HG02678 (cell line): Measurements from ENCODE around the gene SLC22A17.

Experiments used
- ATAC-seq: cut with Tn5 transposase; IDR thresholded peaks from one replicate; pipeline ENCODE4 v1.9.1; 2021; ENCODE audit warnings: mild to moderate bottlenecking, moderate library complexity; ENCODE audit not compliant: unreplicated experiment

SLC22A17 gene

DNA sequence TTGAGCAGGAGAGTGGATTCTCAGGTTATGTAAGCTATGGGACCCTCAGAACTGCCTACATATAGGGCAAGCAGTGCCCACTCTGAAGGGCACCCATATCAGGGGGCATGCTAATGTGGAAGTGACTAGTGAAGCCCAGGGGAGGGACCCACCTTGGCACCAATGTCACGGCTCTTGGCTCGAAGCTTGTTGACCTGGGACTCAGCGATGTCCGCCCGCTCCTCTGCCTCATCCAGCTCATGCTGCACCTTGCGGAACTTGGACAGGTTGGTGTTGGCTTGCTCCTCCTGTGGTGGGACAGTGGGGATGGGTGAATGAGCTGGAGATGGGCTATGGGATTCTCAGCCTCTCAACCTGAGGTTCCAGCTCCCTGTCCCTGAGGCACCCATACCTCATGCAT is 29.6 kb upstream of the SLC22A17 start:
- no peak for ATAC-seq

DNA sequence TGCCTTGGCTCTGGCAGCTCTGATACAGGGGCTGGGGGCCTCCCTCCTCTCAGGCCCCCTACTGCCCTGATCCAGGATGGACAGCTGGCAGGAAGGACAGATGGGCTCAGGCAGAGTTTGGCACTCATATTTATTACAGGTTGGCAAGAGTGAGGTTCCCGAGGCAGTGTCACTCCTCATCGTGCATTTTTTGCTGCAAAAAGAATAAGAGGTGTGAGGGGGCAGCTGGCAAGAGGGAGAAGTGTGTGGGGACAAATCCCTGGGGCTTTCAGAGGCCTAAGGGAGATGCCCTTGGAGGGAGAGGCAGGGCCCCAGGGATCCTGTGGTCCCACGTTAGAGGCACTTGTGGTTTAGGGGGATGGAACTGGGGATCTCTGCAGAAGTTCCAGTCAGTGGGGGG is 29.2 kb upstream of the SLC22A17 start:
- ATAC-seq = no peak

DNA sequence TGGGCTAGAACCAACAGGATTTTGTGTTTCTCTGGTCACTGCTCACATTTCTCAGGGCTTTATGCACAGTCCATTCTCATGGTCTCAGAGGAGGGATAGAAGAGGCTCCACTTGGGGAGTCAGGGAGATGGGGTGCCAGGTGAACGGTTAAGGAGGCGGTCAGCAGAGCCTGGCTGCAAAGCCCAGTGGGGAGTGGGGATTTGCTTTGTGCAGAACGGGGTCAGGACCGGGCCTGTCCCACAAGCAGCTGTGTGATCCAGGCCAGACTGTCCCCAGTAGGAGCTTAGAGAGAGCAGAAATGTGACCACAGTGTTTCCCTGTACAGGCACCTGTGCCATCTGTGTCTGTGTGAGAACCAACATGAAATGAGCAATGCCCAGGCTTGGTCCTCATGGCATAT is 28.3 kb upstream of the SLC22A17 start:
- ATAC-seq = no peak

DNA sequence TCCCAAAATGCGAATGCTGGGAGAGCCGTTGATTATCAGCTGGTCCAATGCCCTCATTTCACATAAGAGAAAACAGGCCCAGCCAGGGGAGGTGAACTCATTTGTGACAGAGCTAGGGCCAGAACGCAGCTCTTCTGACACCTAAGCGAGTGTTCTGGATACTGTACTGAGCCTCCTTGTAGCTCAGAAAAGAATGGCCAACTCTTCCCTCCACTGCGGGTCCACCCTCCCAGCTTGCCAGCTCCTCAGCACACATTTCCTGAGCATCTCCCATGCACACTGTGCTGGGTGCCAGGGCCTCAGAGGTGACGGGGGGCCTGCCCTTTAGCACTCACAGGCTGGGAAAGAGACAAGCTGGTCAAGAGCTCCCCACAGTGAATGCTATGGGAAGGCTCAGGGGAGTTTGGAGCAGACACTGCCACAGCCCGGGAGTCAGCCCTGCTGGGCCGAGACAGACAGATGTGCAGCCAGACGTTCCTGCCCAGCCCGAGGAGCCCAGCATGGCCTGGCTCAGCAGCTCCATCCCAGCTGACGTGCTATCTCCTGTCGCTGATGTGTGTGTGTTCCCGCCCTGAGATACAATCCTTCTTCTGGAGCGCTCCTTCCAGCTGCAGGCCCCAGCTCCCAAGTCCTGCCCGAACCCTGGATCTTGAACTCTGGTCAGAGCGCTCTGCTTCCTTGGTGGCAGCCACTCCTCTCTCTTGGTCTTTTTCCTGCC is 27.7 kb upstream of the SLC22A17 start:
- ATAC-seq = no peak

DNA sequence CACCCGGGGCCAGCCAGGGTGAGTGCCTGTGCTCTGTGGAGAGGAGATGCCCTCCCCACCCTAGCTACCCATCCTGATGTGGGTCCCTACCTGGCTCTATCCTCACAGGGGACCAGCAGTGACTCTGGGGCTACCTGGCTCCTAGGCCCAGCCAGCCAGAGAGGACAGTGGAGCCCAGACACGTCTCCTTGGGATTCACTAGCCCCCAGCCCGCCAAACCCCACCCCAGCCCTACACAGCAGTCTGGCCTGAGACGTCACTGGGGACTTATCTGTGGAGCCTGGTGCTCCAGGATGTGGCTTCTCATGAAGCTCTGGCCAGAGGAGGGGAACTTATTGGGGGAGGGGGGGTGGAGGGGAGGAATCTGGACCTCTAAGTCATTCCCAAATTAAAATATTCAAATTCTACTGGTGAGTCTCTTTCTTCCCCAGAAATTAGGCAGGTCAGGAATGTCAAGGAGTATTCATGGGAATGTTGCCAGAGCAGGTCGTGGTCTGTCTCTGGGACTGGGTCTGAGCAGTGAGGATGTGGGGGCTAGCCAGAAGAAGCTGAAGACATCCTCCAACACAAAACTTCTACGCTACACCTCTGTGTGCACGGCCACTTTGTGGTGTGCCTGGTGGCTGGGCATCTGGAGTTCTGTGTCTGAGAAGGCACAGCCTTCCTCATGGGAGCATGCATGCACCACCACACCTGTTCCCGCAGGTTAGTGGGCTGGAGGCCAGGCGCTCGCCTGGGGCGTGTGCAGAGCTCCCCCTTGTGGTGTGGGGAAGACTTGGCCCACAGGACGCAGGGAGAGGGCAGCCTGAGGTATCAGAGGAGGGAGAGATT is 26.9 kb upstream of the SLC22A17 start:
- ATAC-seq = no peak

DNA sequence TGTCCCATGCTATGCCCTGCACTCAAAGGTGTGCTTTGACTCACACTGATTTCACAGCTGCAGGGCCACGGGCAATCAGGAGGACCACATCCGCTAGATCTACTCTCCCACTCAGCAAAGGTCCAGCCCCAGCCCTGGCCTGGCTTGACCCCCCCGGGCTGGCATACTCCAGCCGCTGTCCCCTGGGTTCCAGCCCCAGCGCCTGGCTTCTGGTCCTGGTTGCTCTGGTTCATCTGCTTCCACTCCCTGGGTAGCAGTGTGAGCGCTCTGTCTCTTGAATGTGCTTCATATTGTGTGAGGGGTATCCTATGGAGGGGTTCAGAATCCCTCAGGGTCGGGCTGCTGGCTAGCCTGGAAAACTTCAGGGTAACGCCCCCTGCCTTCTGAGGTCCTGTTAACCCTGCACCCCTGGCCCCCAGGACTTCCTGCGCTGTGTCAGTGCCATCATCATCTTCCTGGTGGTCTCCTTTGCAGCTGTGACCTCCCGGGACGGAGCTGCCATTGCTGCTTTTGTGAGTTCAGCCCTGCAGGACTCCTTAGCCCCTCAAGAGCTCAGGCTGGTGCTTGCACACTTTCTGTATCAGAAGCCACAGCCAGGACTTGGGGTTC is 26.0 kb upstream of the SLC22A17 start:
- ATAC-seq = no peak

DNA sequence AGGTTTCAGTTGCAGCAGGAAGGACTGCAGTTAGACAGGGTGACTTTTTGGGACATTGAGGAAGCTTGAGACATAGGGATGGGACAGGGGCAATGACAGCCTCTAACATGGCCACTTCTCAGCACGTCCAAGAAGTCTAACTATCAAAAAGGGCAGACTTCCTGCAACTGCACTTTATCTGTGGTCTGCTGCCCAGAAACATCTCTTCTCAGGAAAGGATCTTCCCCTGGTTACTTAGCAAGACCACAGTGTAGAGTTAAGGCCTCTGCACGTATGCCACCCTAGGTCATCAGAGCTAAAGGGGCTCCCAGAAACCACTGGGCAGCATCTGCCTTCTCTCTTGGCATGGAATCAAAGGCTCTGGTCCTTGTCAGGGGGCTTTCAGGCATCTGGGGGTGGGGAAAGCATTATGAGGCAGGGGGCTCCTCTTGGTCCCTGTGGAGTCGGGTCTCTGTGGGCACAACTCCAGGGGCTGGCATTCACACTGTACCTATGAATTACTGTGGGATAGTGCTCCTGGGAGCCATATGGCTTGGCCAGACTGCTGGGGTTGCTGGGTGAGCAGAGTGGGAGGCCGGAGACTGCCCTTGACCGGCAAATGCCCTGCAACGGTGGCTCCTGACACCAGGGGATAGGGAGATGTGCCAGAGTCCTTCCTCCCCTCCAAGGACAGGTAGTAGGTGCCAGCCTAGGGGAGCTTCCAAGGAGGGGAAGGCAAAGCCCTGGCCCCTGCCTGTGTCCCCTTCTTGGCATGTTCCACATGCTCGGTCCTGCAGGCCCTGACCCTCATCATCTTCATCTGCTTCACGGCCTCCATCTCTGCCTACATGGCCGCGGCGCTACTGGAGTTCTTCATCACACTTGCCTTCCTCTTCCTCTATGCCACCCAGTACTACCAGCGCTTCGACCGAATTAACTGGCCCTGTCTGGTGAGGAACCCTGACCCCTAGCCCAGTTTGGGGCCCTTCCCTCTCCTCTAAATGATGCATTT is 25.2 kb upstream of the SLC22A17 start:
- no peak for ATAC-seq

DNA sequence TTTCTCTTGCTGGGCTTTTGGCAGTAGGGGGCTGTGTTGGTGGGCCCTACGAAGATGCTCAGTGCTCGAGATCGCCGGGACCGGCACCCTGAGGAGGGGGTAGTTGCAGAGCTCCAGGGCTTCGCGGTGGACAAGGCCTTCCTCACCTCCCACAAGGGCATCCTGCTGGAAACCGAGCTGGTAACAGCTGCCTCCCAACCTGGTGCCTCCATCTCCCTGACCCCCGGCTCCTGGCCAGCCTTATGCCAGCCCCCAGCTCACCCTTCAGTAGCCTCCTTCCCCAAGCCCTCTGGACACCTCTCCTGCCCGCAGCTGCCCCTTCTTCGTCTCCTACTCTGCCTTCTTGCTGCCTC is 24.5 kb upstream of the SLC22A17 start:
- no peak for ATAC-seq

DNA sequence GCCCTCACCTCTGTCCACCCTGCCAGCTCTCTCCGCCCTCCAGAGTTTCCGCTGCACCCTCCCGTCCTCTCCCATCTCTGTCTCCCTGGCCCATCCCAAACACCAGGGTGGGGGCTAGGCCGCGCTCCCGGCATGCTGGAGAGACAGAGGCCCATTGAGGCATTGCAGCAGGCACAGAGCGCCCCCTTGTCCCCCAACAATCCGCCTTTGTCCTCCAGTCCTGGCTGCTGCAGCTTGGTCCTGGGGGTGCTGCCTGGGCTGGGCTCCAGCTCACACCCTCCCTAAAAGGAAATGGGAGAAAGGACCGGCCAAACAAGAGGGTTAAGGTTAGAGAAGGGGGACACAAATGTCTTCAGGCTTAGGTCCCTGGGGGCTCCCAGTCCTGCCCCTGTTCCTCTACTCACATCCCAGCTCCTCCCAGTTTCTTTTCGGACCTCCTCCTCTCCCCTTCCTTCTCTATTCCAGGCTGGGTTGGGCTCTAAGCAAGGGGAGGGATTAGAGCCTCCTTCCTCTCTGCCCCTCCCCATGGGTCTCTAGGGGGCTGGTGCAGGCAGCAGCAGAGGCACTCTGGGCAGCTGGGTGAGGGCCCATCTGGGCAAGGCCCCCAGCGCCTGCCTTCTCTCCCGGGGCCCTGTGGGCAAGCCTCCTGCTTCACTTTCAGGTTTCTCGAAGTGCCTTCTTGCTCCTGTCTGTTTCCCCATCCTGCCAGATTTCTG is 24.0 kb upstream of the SLC22A17 start, which contains the start of gene CMTM5:
CMTM5 (plus strand) TSS at position 565 of the 716 bp plus-strand sequence. CDS start 206 bp downstream, outside the sequence.
- no peak for ATAC-seq

DNA sequence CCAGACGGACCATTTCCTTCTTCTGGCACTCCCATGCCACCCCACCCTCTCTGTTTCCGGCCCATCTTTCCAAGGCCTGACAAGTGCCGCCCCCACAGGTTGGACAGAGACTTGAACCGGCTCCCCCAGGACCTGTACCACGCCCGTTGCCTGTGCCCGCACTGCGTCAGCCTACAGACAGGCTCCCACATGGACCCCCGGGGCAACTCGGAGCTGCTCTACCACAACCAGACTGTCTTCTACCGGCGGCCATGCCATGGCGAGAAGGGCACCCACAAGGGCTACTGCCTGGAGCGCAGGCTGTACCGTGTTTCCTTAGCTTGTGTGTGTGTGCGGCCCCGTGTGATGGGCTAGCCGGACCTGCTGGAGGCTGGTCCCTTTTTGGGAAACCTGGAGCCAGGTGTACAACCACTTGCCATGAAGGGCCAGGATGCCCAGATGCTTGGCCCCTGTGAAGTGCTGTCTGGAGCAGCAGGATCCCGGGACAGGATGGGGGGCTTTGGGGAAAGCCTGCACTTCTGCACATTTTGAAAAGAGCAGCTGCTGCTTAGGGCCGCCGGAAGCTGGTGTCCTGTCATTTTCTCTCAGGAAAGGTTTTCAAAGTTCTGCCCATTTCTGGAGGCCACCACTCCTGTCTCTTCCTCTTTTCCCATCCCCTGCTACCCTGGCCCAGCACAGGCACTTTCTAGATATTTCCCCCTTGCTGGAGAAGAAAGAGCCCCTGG is 23.0 kb upstream of the SLC22A17 start:
- ATAC-seq = no peak

DNA sequence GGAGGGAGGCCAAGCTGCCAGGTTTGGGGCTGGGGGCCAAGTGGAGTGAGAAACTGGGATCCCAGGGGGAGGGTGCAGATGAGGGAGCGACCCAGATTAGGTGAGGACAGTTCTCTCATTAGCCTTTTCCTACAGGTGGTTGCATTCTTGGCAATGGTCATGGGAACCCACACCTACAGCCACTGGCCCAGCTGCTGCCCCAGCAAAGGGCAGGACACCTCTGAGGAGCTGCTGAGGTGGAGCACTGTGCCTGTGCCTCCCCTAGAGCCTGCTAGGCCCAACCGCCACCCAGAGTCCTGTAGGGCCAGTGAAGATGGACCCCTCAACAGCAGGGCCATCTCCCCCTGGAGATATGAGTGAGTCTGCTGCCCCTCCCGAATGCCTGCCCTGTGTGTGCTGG is 20.4 kb upstream of the SLC22A17 start:
- ATAC-seq = no peak

DNA sequence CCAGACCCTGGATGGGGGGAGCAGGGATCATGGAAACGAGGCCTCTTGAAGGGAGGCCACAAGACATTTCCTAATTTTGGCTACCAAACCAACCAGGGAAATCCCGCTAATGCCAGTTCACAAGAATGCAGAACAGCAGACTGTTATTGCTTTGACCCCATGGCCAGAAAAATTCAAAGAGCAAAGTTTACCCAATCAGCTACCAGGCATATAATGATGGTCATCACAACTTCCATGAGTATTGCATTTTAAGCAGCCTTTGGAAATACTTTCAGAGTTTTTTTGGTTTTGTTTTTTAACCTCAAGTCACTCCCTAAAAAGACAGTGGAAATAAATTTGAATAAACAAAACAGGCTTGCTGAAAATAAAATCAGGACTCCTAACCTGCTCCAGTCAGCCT is 19.8 kb upstream of the SLC22A17 start, which contains the start of gene IL25:
IL25 (plus strand) TSS at position 301 of the 400 bp plus-strand sequence.
- no peak for ATAC-seq

DNA sequence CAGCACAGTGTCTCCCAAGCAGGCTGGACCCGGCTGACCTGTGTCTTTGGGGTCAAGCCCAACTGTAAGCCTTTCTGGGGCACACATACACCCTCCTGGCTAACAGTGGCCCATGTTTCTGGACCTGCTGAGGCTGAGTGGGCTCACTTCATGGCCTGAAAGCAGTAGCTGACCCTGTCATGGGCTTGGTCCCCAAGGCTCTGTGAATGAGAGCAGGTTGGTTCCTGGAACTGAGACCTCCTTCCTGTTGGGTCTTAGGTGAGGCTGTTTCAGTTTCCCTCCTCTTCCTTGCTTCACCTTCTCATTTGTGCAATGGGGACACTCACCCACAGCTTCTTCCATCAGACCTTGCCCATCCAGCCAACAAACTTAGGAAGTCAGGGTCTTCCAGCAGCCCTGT is 19.2 kb upstream of the SLC22A17 start:
- no peak for ATAC-seq

DNA sequence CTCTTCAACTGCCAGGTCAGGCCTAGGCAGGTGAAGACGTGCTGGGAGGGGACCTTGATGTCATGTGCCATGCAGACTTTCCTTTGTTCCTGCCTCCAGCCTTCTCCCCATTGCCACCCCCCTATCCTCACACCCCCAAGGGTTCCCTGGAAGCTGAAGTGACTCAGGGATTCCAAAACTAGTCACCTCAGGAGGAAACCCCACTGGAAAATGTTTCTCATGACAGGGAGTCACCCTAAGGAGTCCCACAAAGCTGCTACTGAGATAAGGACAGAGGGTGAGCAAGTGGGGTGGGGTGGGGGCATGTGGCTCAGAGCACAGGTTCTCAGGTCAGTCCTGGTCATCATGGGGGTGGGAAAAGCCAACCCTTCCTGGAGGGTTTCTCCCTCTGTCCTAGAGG is 17.5 kb upstream of the SLC22A17 start:
- ATAC-seq = no peak

DNA sequence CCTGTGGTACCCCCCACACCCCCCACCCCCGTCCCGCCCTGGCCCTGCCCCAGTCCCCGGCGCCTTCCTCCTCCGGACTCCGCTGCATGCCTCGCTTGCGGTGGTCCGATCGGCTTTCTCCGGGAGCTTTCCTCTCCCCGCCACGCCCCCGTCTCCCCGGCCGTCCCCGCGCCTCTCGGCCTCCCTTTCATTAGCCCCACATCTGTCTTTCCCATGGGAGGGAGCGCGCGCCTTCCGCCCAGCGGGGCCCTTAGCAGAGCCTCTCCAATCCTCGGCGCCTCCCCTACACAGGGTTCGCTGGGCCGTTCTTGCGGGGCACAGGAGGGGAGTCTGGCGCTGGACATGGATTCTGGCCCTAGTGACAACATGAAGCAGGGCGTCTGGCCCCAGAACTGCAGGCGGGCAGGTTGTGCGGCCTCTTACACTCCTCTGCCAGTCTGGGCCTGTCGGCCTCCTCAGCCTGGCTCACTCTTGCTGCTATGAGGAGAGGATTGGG is 13.8 kb upstream of the SLC22A17 start:
- no peak for ATAC-seq

DNA sequence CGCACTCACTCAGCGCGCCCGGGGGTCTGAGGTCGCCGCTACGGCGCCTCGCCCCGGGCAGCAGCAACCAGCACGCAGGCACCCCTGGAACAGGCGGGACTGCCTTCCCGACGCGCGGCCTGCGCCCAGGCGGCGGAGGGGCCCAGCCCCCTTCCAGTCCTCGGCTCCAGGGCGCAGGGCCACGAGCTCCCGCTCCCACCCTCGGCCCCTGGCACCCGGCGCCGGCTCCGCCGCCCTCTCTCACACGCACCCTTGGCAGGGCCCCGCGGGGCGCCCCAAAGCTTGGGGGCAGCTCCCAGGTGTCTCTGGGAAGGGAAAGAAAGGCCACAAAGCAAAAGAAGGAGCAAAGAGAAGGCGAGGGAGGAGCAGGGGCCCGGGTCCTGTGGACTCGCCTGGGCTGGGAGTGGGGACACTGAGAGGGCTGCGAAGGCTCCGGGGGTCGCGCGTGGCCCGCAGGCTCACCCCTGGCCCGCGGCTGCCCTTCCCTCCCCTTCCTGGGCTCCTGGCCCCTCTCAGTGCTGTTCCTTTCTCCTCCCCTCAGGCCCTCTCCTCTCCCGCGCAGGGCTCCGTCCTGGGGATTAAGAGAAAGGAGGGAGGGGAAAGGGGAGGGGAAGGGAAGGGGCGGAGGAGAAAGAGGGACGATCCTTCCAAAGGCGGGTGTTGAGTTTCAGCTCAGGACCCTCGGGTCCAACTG is 13.2 kb upstream of the SLC22A17 start:
- ATAC-seq = no peak

DNA sequence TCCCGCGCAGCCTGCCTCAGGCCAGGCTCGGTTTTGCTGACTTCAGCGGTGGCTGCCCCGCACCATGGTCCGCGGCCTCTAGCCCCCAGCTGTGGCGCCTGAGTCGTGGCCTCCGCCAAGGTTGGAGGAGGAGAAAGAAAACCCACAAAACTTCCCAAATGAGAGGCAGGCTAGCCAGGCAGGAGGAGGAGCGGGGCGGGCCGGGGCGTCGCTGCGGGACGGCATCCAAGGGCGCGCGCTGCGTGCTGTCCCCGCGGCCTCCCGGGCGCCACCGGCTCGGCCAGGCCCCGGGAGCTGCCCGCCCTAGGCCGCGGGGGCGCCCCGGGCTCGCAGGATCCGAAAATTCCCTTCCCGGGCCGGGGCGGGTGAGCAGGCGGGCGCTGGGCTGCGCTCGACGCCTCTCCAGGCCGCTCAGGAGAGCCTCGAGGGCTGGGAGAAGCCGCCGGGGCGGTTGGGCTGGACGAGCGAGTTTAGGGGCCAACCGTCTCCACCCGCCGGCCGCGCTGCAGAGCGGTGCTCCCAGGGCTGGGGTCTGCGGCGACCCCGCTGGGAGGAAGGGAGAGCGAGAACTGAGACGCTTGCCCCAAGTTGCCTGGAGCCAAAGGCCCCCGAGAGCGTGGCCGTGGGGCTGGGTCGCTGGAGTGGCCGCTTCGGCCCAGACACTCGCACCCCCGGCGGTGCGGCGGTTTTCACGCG is 12.5 kb upstream of the SLC22A17 start, which contains the start of gene EFS:
EFS (minus strand) TSS at position 137 of the 696 bp plus-strand sequence. CDS start 147 bp downstream, outside the sequence.
- no peak for ATAC-seq
